ENCODE measurements around the gene SHB.
"Not testable (repeated sequence)": the region's sequence is repeated elsewhere in the genome, so short reads cannot be mapped to it uniquely, and the experiment has no call there.

- TF ChIP-seq CTCF, JUNB (IDR thresholded peaks at IDR 0.05): not testable (repeated sequence)
These were observed 180.9 kb downstream of the SHB start for GRCh38 chr9:37887977-37888583.

Measured in A549 (cell line).